H1 (cell line): Measurements from ENCODE around the gene RGS6. TPM values are rescaled to one million over a fixed set of nuclear protein-coding genes. Genes with fewer than 3 reads are reported as not detected.

ENCODE experiments used
- ASH2L ChIP-seq: fragments of 200-600, 300-600 bp; sonication (generic); IDR thresholded peaks from one replicate; pipeline ENCODE4 v1.7.1; 2017; ENCODE audit warnings: low read length
- polyA plus RNA-seq, 7 experiments: library from polyadenylated mRNA; depleted of rRNA in 3 of 7; stranded (reverse) in 5 of 7; unstranded in 2 of 7; fragments of >200 nt in 5 of 7; fragments of 200-250 nt in 2 of 7; gene quantifications; 1 replicate in 5 of 7; 2 replicates in 1 of 7; 4 replicates in 1 of 7; pipeline versions ENCODE4 v1.2.1 to v1.2.3, GENCODE V29; 2011 to 2013; ENCODE audit warnings: missing spikeins in 2 of 7, mixed read lengths in 2 of 7
- total RNA-seq: library from RNA; stranded (reverse); fragmentation: NEBNext Ultra II Directional; extraction: Animal tissue kit (Norgen Biotek cat#: 25700); gene quantifications from 2 replicates; pipeline ENCODE4 v1.2.1, GENCODE V29; 2021
- TF ChIP-seq, protein P1 (sequence below): fragments of 300-600 bp; sonication (generic); IDR thresholded peaks from 2 replicates; pipeline ENCODE4 v1.7.1; 2012; ENCODE audit warnings: low read length, moderate library complexity, mild to moderate bottlenecking, inconsistent platforms; ENCODE audit not compliant: insufficient replicate concordance

Gene RGS6
- total and polyA plus RNA-seq, 2 of the 8 experiments (the other 6 are each of a cell fraction or from before 2014, with no cell fraction given) = 0.26 to 1.1 TPM

GRCh38 chr14:72574715-72575114, 642.5 kb downstream of the RGS6 start (continued):
- TF ChIP-seq, protein P1, sequence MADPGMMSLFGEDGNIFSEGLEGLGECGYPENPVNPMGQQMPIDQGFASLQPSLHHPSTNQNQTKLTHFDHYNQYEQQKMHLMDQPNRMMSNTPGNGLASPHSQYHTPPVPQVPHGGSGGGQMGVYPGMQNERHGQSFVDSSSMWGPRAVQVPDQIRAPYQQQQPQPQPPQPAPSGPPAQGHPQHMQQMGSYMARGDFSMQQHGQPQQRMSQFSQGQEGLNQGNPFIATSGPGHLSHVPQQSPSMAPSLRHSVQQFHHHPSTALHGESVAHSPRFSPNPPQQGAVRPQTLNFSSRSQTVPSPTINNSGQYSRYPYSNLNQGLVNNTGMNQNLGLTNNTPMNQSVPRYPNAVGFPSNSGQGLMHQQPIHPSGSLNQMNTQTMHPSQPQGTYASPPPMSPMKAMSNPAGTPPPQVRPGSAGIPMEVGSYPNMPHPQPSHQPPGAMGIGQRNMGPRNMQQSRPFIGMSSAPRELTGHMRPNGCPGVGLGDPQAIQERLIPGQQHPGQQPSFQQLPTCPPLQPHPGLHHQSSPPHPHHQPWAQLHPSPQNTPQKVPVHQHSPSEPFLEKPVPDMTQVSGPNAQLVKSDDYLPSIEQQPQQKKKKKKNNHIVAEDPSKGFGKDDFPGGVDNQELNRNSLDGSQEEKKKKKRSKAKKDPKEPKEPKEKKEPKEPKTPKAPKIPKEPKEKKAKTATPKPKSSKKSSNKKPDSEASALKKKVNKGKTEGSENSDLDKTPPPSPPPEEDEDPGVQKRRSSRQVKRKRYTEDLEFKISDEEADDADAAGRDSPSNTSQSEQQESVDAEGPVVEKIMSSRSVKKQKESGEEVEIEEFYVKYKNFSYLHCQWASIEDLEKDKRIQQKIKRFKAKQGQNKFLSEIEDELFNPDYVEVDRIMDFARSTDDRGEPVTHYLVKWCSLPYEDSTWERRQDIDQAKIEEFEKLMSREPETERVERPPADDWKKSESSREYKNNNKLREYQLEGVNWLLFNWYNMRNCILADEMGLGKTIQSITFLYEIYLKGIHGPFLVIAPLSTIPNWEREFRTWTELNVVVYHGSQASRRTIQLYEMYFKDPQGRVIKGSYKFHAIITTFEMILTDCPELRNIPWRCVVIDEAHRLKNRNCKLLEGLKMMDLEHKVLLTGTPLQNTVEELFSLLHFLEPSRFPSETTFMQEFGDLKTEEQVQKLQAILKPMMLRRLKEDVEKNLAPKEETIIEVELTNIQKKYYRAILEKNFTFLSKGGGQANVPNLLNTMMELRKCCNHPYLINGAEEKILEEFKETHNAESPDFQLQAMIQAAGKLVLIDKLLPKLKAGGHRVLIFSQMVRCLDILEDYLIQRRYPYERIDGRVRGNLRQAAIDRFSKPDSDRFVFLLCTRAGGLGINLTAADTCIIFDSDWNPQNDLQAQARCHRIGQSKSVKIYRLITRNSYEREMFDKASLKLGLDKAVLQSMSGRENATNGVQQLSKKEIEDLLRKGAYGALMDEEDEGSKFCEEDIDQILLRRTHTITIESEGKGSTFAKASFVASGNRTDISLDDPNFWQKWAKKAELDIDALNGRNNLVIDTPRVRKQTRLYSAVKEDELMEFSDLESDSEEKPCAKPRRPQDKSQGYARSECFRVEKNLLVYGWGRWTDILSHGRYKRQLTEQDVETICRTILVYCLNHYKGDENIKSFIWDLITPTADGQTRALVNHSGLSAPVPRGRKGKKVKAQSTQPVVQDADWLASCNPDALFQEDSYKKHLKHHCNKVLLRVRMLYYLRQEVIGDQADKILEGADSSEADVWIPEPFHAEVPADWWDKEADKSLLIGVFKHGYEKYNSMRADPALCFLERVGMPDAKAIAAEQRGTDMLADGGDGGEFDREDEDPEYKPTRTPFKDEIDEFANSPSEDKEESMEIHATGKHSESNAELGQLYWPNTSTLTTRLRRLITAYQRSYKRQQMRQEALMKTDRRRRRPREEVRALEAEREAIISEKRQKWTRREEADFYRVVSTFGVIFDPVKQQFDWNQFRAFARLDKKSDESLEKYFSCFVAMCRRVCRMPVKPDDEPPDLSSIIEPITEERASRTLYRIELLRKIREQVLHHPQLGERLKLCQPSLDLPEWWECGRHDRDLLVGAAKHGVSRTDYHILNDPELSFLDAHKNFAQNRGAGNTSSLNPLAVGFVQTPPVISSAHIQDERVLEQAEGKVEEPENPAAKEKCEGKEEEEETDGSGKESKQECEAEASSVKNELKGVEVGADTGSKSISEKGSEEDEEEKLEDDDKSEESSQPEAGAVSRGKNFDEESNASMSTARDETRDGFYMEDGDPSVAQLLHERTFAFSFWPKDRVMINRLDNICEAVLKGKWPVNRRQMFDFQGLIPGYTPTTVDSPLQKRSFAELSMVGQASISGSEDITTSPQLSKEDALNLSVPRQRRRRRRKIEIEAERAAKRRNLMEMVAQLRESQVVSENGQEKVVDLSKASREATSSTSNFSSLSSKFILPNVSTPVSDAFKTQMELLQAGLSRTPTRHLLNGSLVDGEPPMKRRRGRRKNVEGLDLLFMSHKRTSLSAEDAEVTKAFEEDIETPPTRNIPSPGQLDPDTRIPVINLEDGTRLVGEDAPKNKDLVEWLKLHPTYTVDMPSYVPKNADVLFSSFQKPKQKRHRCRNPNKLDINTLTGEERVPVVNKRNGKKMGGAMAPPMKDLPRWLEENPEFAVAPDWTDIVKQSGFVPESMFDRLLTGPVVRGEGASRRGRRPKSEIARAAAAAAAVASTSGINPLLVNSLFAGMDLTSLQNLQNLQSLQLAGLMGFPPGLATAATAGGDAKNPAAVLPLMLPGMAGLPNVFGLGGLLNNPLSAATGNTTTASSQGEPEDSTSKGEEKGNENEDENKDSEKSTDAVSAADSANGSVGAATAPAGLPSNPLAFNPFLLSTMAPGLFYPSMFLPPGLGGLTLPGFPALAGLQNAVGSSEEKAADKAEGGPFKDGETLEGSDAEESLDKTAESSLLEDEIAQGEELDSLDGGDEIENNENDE = no peak
- TF ChIP-seq ASH2L = no peak
